Tibial artery (tissue), 4 donors: ENCODE data around the gene CHRNA1.

ENCODE experiments used
- DNase-seq, 2 donors: peaks; one replicate each; pipeline ENCODE4 v3.0.0-alpha.2; 2019
- H3K27ac ChIP-seq, 2 donors: fragments of 200-600 bp; sonication (generic) in 1 of 2; 1 replicate in 1 of 2; 2 replicates in 1 of 2; pipeline ENCODE4 v1.5.1; 2018 to 2019; ENCODE audit warnings: mild to moderate bottlenecking in 1 of 2
- H3K27me3 ChIP-seq, 2 donors: fragments of 200-600 bp; sonication (generic) in 1 of 2; one replicate each; pipeline versions ENCODE4 v1.5.1 to v1.6.0; 2016 to 2019
- H3K36me3 ChIP-seq, 3 donors: fragments of 200-600 bp; sonication (generic) in 2 of 3; one replicate each; pipeline ENCODE4 v1.5.1; 2016 to 2019; ENCODE audit warnings: mild to moderate bottlenecking in 2 of 3
- H3K4me1 ChIP-seq, 4 donors: fragments of 200-600 bp; sonication (generic) in 2 of 4; 1 replicate in 3 of 4; 2 replicates in 1 of 4; pipeline ENCODE4 v1.5.1; 2016 to 2019
- H3K4me3 ChIP-seq, 2 donors: fragments of 200-600 bp; sonication (generic) in 1 of 2; 1 replicate in 1 of 2; 2 replicates in 1 of 2; pipeline ENCODE4 v1.5.1; 2018 to 2019; ENCODE audit warnings: mild to moderate bottlenecking in 2 of 2
- H3K9me3 ChIP-seq, 3 donors: fragments of 200-600 bp; sonication (generic) in 1 of 3; one replicate each; pipeline ENCODE4 v1.5.1; 2016 to 2019
- intact Hi-C: fragments of 100-400 bp; cut with DNase I; formaldehyde crosslinking; loops from one replicate; pipeline ENCODE4 v1.15.0; 2023; ENCODE audit warnings: low total_unique reads
- TF ChIP-seq, protein P1 (sequence below), 2 experiments: fragments of 200-600 bp in 1 of 2; fragments of 450-650 bp in 1 of 2; IDR thresholded peaks; one replicate each; pipeline ENCODE4 v1.5.1; 2017 to 2019; ENCODE audit warnings: antibody characterized with exemption in 2 of 2, mild to moderate bottlenecking in 1 of 2, moderate library complexity in 1 of 2

CHRNA1 gene

DNA sequence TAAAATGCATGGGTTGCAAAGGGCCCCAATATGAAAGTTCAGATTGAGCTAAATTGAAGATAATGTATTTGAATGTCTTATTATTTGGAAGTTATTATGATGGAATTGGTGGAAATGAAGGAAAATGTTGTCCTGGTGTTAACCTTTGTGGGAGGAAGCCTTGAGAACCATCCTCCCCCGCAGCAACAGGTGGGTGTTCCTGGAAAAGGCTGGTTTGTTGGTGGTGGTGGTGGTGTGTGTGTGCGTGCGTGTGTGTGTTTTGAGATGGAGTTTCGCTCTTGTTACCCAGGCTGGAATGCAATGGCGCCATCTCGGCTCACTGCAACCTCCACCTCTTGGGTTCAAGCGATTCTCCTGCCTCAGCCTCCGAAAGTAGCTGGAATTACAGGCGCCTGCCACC is 36.2 kb downstream of the CHRNA1 start:
- Histone ChIP-seq H3K27ac (no peak overlapping the region), H3K4me1 (peaks cover 0 to 14% (median 7%) of the 10 kb centered on the region in 4 donors), H3K9me3 (no peaks in the 10 kb centered on the region), H3K4me3 (no peak overlapping the region), H3K27me3 (peaks cover 0 to 9% of the 10 kb centered on the region in 2 donors), H3K36me3 (no peaks in the 10 kb centered on the region)
- TF ChIP-seq, protein P1, sequence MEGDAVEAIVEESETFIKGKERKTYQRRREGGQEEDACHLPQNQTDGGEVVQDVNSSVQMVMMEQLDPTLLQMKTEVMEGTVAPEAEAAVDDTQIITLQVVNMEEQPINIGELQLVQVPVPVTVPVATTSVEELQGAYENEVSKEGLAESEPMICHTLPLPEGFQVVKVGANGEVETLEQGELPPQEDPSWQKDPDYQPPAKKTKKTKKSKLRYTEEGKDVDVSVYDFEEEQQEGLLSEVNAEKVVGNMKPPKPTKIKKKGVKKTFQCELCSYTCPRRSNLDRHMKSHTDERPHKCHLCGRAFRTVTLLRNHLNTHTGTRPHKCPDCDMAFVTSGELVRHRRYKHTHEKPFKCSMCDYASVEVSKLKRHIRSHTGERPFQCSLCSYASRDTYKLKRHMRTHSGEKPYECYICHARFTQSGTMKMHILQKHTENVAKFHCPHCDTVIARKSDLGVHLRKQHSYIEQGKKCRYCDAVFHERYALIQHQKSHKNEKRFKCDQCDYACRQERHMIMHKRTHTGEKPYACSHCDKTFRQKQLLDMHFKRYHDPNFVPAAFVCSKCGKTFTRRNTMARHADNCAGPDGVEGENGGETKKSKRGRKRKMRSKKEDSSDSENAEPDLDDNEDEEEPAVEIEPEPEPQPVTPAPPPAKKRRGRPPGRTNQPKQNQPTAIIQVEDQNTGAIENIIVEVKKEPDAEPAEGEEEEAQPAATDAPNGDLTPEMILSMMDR (IDR thresholded peaks at IDR 0.05) = no peak
- DNase-seq = no peak
- intact Hi-C loops = no loop called here

GRCh38 chr2:174726212-174726611 is 38.1 kb downstream of the CHRNA1 start:
- intact Hi-C loops = no loop called here
- no peak for DNase-seq
- Histone ChIP-seq H3K27me3 (peaks cover 0 to 9% of the 10 kb centered on the region in 2 donors), H3K27ac (no peak overlapping the region), H3K4me3 (no peak overlapping the region), H3K36me3 (no peaks in the 10 kb centered on the region), H3K4me1 (peaks cover 0 to 14% (median 7%) of the 10 kb centered on the region in 4 donors), H3K9me3 (no peaks in the 10 kb centered on the region)
- TF ChIP-seq, protein P1 (IDR thresholded peaks at IDR 0.05) = no peak

GRCh38 chr2:174722942-174723592 is 41.2 kb downstream of the CHRNA1 start:
- intact Hi-C loops = no loop called here

DNA sequence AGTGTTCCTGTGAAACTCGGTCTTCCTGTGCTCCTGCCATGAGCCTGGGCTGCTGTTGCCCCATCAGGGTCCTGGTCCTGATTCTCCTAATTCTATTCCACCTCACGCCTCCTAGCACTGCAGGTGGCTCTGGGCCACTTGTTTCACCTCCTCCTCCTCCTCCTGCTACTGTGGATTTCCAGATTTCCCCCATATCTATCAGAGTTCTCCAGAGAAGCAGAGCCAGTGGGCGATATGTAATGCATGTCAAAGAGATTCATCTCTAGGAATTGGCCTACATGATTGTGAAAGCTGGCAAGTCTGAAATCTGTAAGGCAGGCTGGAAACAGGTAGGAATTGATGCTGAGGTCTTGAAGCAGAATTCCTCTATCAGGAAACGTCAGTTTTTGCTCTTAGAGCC is 45.3 kb downstream of the CHRNA1 start:
- TF ChIP-seq, protein P1 (IDR thresholded peaks at IDR 0.05) = no peak
- no peak for DNase-seq
- H3K27ac ChIP-seq = no peak overlapping the region

More at GRCh38 chr2:174722942-174723592, 41.2 kb downstream of the CHRNA1 start:
- peaks cover 0 to 4% of the 10 kb centered on the region in 2 donors for H3K27me3 ChIP-seq
- DNase-seq = no peak
- H3K4me3 ChIP-seq = no peak overlapping the region
- H3K27ac ChIP-seq = no peak overlapping the region
- TF ChIP-seq, protein P1 (IDR thresholded peaks at IDR 0.05) = no peak
- no peaks in the 10 kb centered on the region for H3K9me3 ChIP-seq
- no peaks in the 10 kb centered on the region for H3K4me1 ChIP-seq
- no peaks in the 10 kb centered on the region for H3K36me3 ChIP-seq

DNA sequence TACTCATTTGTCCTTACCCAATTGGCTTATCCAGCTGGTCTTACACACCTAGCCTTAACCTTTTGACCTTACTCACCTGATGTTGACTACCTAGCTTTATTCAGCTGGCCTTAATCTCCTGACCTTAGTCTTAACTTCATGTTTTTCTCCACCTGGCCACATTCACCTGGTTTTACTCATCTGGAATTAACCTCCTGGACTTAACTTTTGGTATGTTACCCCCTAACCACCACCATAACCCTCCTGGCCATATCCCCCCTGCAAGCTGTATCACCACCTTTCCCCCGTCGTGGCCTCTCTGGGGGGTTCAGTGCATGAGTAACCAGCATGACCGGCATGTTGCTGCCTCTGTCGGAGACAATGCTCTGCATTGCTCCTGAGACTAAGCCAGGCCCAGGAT is 45.7 kb downstream of the CHRNA1 start:
- H3K4me3 ChIP-seq = no peak overlapping the region
- no peaks in the 10 kb centered on the region for H3K9me3 ChIP-seq
- H3K27ac ChIP-seq = no peak overlapping the region
- intact Hi-C loops = no loop called here
- no peaks in the 10 kb centered on the region for H3K4me1 ChIP-seq
- H3K36me3 ChIP-seq = no peaks in the 10 kb centered on the region
- no peak for DNase-seq
- TF ChIP-seq, protein P1 (IDR thresholded peaks at IDR 0.05) = no peak
- no peaks in the 10 kb centered on the region for H3K27me3 ChIP-seq

More for the DNA sequence above, 45.3 kb downstream of the CHRNA1 start:
- Histone ChIP-seq H3K4me1 (no peaks in the 10 kb centered on the region), H3K4me3 (no peak overlapping the region), H3K9me3 (no peaks in the 10 kb centered on the region), H3K36me3 (no peaks in the 10 kb centered on the region), H3K27me3 (no peaks in the 10 kb centered on the region)
- intact Hi-C loops = no loop called here
